Keratinocyte (primary cell): ENCODE results near the gene ROBO3. TPM values are rescaled to one million over a fixed set of nuclear protein-coding genes. Genes with fewer than 3 reads are reported as not detected.

Experiments used
- DNase-seq: peaks from one replicate; pipeline ENCODE4 v3.0.0-alpha.2; 2011; ENCODE audit warnings: low read depth, missing footprints, low spot score
- FAIRE-seq: peaks from 2 replicates; lab custom pipeline; 2011; peaks lifted over from hg19 to GRCh38; lab: Jason Lieb, UNC
- H2AFZ ChIP-seq: 2 replicates; pipeline ENCODE4 v1.6.0; 2012; ENCODE audit warnings: low read length, control low read depth, inconsistent platforms; ENCODE audit not compliant: control insufficient read depth
- H3K27ac ChIP-seq: 2 replicates; pipeline ENCODE4 v1.5.1; 2011; ENCODE audit warnings: low read length; ENCODE audit not compliant: control insufficient read depth, insufficient read depth
- H3K27me3 ChIP-seq: 3 replicates; pipeline ENCODE4 v1.6.0; 2011; ENCODE audit warnings: low read length; ENCODE audit not compliant: control insufficient read depth, insufficient read depth; ENCODE audit errors: extremely low read depth
- H3K36me3 ChIP-seq, 2 experiments: 2 replicates in 1 of 2; 3 replicates in 1 of 2; pipeline ENCODE4 v1.5.1; 2011; ENCODE audit warnings: low read length in 2 of 2, mild to moderate bottlenecking in 1 of 2; ENCODE audit not compliant: control insufficient read depth in 2 of 2, insufficient read depth in 2 of 2; ENCODE audit errors: extremely low read depth in 1 of 2
- H3K4me1 ChIP-seq: 3 replicates; pipeline ENCODE4 v1.5.1; 2011; ENCODE audit warnings: low read length; ENCODE audit not compliant: control insufficient read depth, insufficient read depth; ENCODE audit errors: extremely low read depth
- H3K4me2 ChIP-seq: 3 replicates; pipeline ENCODE4 v1.6.0; 2011; ENCODE audit warnings: low read depth, low read length; ENCODE audit not compliant: control insufficient read depth, insufficient read depth; ENCODE audit errors: extremely low read depth
- H3K4me3 ChIP-seq, 3 experiments: fragments of 200-600 bp in 1 of 3; sonication (generic) in 1 of 3; 2 replicates in 2 of 3; 3 replicates in 1 of 3; pipeline ENCODE4 v1.5.1; 2011 to 2016; ENCODE audit warnings: low read length in 3 of 3, mild to moderate bottlenecking in 3 of 3, control low read depth in 2 of 3, inconsistent platforms in 1 of 3, low read depth in 1 of 3, mixed read lengths in 1 of 3, mixed run types in 1 of 3, moderate library complexity in 1 of 3; ENCODE audit not compliant: control insufficient read depth in 2 of 3, insufficient read depth in 2 of 3; ENCODE audit errors: extremely low read depth in 1 of 3
- H3K79me2 ChIP-seq: 2 replicates; pipeline ENCODE4 v1.6.0; 2012; ENCODE audit warnings: low read length; ENCODE audit not compliant: control insufficient read depth, insufficient read depth
- H3K9ac ChIP-seq: 3 replicates; pipeline ENCODE4 v1.6.0; 2011; ENCODE audit warnings: low read length; ENCODE audit not compliant: control insufficient read depth, insufficient read depth; ENCODE audit errors: extremely low read depth
- H3K9me1 ChIP-seq: 3 replicates; pipeline ENCODE4 v1.6.0; 2011; ENCODE audit warnings: low read length; ENCODE audit not compliant: control insufficient read depth, insufficient read depth; ENCODE audit errors: extremely low read depth
- H3K9me3 ChIP-seq: 2 replicates; pipeline ENCODE4 v1.5.1; 2012; ENCODE audit warnings: low read depth, low read length; ENCODE audit not compliant: control insufficient read depth
- H4K20me1 ChIP-seq: 3 replicates; pipeline ENCODE4 v1.6.0; 2011; ENCODE audit warnings: low read length; ENCODE audit not compliant: control insufficient read depth, insufficient read depth; ENCODE audit errors: extremely low read depth
- EZH2 ChIP-seq: IDR thresholded peaks from one replicate; pipeline ENCODE4 v1.6.1; 2012; ENCODE audit warnings: inconsistent platforms, mild to moderate bottlenecking, low read length, moderate library complexity
- dilution Hi-C: fragments of 300-500 bp; cut with MboI; formaldehyde crosslinking; loops from one replicate; pipeline ENCODE4 v1.7.0; 2020; ENCODE audit warnings: low sequenced_read_pairs; ENCODE audit not compliant: extremely low pct_ligation_motif_present
- polyA plus RNA-seq, 5 experiments: library from polyadenylated mRNA; depleted of rRNA in 3 of 5; stranded (reverse) in 3 of 5; stranded (forward) in 1 of 5; unstranded in 1 of 5; fragments of >200 nt; gene quantifications; 1 replicate in 1 of 5; 2 replicates in 3 of 5; 3 replicates in 1 of 5; pipeline versions ENCODE4 v1.2.1 to v1.2.3, GENCODE V29; 2011 to 2012; ENCODE audit warnings: missing spikeins in 2 of 5, low read depth in 1 of 5, low replicate concordance in 1 of 5
- TF ChIP-seq, protein P1 (sequence below), 3 experiments: IDR thresholded peaks in 1 of 3; conservative IDR thresholded peaks in 1 of 3; optimal IDR thresholded peaks in 1 of 3; 2 replicates in 2 of 3; 3 replicates in 1 of 3; pipeline versions ENCODE3 to v1.5.1; 2011; ENCODE audit warnings: low read length in 3 of 3, mild to moderate bottlenecking in 3 of 3, moderate library complexity in 2 of 3, control low read depth in 1 of 3, inconsistent platforms in 1 of 3; ENCODE audit not compliant: insufficient read depth in 2 of 3; ENCODE audit errors: extremely low read depth in 1 of 3

ROBO3 gene
- polyA plus RNA-seq, 1 donor (not counting 4 experiments of a cell fraction or from before 2014, with no cell fraction given), result 13.6 TPM

DNA sequence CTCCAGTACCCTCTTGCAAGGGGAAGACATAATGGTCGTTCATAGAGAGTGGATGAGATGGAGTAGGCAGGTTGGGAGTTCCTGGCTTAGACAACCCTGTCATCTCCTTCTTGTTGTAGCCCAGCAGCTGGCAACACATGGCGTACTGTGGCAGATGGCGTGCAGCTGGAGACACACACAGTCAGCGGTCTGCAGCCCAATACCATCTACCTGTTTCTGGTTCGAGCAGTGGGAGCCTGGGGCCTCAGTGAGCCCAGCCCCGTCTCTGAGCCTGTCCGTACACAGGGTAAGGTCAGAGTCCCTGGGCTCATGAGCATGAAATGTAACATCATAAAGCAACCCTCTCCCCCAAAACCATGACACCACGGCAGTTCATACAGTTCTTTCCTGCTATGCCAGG, 8.7 kb downstream of the ROBO3 start:
- FAIRE-seq, result no peak
- H3K4me3 ChIP-seq, result no peak overlapping the region
- no peaks in the 10 kb centered on the region for H3K79me2 ChIP-seq
- peaks cover 56% of the 10 kb centered on the region for H3K27me3 ChIP-seq
- no peaks in the 10 kb centered on the region for H3K9me3 ChIP-seq
- H3K9ac ChIP-seq, result no peak overlapping the region
- no peak overlapping the region for H3K27ac ChIP-seq
- no peaks in the 10 kb centered on the region for H3K9me1 ChIP-seq
- H3K36me3 ChIP-seq, result no peaks in the 10 kb centered on the region
- no peak overlapping the region for H3K4me2 ChIP-seq
- H2AFZ ChIP-seq, result no peak overlapping the region
- DNase-seq, result no peak
- dilution Hi-C loops, result no loop called here
- H3K4me1 ChIP-seq, result peaks cover 15% of the 10 kb centered on the region
- no peaks in the 10 kb centered on the region for H4K20me1 ChIP-seq
- TF ChIP-seq EZH2, result no peak
- TF ChIP-seq, protein P1, sequence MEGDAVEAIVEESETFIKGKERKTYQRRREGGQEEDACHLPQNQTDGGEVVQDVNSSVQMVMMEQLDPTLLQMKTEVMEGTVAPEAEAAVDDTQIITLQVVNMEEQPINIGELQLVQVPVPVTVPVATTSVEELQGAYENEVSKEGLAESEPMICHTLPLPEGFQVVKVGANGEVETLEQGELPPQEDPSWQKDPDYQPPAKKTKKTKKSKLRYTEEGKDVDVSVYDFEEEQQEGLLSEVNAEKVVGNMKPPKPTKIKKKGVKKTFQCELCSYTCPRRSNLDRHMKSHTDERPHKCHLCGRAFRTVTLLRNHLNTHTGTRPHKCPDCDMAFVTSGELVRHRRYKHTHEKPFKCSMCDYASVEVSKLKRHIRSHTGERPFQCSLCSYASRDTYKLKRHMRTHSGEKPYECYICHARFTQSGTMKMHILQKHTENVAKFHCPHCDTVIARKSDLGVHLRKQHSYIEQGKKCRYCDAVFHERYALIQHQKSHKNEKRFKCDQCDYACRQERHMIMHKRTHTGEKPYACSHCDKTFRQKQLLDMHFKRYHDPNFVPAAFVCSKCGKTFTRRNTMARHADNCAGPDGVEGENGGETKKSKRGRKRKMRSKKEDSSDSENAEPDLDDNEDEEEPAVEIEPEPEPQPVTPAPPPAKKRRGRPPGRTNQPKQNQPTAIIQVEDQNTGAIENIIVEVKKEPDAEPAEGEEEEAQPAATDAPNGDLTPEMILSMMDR (optimal IDR thresholded peaks at IDR 0.05 in 1 of 3, IDR thresholded peaks at IDR 0.05 in 1 of 3, conservative IDR thresholded peaks at IDR 0.05 in 1 of 3; ENCODE audit: extremely low read depth in 1 of 3, insufficient read depth in 2 of 3, low read length in 3 of 3), result no peak

DNA sequence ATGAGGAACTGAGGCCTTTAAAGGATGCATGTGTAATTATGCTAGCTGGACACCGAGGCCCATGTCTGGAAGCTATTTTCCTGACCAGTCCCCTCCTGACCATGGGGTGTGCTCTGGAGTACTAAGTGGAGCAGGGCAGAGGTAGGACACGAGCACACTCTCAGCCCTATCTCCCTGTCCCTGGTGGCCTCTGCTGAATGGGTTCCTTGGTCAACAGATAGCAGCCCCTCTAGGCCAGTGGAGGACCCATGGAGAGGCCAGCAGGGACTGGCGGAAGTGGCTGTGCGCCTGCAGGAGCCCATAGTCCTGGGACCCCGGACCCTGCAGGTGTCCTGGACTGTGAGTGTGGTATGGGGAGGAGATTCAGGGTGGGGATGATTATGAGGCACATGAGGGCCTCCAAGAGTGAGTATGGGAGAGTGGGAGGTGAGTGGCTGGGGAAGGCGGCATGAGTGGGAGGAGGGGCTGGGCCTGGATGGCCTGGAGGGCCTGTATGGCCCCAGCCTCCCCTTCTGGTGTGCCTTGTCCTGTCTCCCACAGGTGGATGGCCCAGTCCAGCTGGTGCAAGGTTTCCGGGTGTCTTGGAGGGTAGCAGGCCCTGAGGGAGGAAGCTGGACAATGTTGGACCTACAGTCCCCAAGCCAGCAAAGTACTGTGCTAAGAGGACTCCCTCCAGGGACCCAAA, 9.5 kb downstream of the ROBO3 start:
- FAIRE-seq, result no peak
- H3K4me2 ChIP-seq, result no peak overlapping the region
- dilution Hi-C loops, result no loop called here

More for the DNA sequence above, 9.5 kb downstream of the ROBO3 start:
- Histone ChIP-seq H3K4me3 (no peak overlapping the region), H3K27ac (no peak overlapping the region), H3K4me1 (peaks cover 15% of the 10 kb centered on the region), H3K27me3 (peaks cover 48% of the 10 kb centered on the region), H2AFZ (no peak overlapping the region), H3K79me2 (no peaks in the 10 kb centered on the region), H3K9me1 (no peaks in the 10 kb centered on the region), H3K9me3 (no peaks in the 10 kb centered on the region), H3K36me3 (no peaks in the 10 kb centered on the region), H4K20me1 (no peaks in the 10 kb centered on the region), H3K9ac (no peak overlapping the region)
- TF ChIP-seq, protein P1 (optimal IDR thresholded peaks at IDR 0.05 in 1 of 3, IDR thresholded peaks at IDR 0.05 in 1 of 3, conservative IDR thresholded peaks at IDR 0.05 in 1 of 3; ENCODE audit: extremely low read depth in 1 of 3, insufficient read depth in 2 of 3, low read length in 3 of 3), result no peak
- no peak for TF ChIP-seq EZH2
- no peak for DNase-seq
